ENCODE measurements around the gene TRANK1. TPM values are rescaled to one million over a fixed set of nuclear protein-coding genes. Genes with fewer than 3 reads are reported as not detected.

Gene TRANK1
- total and polyA plus RNA-seq, 10 donors, result 5.3 to 75.6 (median 54.2) TPM

DNA sequence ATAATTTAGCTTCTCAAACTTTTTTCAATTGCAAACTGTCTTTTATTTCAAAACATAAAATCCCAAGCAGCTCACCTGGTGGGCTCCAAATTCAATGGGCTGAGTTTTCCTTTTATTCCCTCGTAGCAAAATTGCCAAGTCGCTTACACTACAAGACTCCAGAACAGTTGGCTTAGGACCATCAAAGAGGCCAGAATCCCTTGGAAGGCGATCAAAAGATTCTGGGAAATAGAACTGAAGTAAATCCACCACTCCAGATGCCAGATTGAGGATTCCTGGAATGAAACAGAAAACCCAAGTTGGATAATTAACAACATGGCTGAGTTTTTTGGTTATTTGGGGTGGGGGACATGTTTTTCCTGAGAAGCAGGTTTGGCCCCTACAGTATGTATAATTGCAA is 92.8 kb downstream of the TRANK1 start:
- H3K27ac ChIP-seq, result no peak overlapping the region
- intact Hi-C loops (cut with DNase I; ENCODE audit: low total_unique reads), result no loop called here
- WGBS, 5 donors, result 88 to 95% (median 92%) methylated on average over 3 of the region's 3 CpGs
- no peak for DNase-seq
- TF ChIP-seq POLR2AphosphoS5 (IDR thresholded peaks at IDR 0.05) (no peak), POLR2A (IDR thresholded peaks at IDR 0.05) (no peak)
- TF ChIP-seq, protein P1, sequence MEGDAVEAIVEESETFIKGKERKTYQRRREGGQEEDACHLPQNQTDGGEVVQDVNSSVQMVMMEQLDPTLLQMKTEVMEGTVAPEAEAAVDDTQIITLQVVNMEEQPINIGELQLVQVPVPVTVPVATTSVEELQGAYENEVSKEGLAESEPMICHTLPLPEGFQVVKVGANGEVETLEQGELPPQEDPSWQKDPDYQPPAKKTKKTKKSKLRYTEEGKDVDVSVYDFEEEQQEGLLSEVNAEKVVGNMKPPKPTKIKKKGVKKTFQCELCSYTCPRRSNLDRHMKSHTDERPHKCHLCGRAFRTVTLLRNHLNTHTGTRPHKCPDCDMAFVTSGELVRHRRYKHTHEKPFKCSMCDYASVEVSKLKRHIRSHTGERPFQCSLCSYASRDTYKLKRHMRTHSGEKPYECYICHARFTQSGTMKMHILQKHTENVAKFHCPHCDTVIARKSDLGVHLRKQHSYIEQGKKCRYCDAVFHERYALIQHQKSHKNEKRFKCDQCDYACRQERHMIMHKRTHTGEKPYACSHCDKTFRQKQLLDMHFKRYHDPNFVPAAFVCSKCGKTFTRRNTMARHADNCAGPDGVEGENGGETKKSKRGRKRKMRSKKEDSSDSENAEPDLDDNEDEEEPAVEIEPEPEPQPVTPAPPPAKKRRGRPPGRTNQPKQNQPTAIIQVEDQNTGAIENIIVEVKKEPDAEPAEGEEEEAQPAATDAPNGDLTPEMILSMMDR (IDR thresholded peaks at IDR 0.05 in 8 of 11, conservative IDR thresholded peaks at IDR 0.05 in 3 of 11), result no peak
- H3K4me1 ChIP-seq, result no peaks in the 10 kb centered on the region
- no peak overlapping the region for H3K4me3 ChIP-seq
- H3K27me3 ChIP-seq (replicated peaks in 1 of 7), result no peaks in the 10 kb centered on the region
- peaks cover 3 to 100% (median 80%) of the 10 kb centered on the region in 6 donors for H3K36me3 ChIP-seq
- no peaks in the 10 kb centered on the region for H3K9me3 ChIP-seq

DNA sequence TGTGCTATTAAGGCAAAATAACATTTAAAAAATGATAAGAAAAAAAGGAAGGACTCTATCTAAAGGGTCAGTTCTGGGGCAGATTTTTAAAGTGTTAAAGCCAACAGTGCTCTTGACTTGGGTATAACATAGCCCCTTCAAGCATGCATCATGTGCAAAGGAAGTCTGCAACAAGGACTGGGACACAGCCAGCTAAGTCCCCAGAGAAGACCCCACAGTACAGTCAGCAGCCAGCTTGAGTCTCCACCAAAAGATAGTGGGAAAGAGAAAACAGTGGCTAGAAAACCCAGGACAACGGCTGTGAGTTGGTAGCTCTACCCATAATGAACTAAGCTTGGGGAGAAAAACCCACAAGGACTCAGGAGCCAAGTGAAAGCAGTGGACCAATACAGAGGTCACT is 94.1 kb downstream of the TRANK1 start:
- 95 to 100% (median 100%) methylated on average over 1 of the region's 1 CpG for WGBS, 5 donors
- peaks cover 7 to 100% (median 80%) of the 10 kb centered on the region in 6 donors for H3K36me3 ChIP-seq
- no peak overlapping the region for H3K27ac ChIP-seq
- intact Hi-C loops (cut with DNase I; ENCODE audit: low total_unique reads), result no loop called here
- no peaks in the 10 kb centered on the region for H3K9me3 ChIP-seq
- H3K4me3 ChIP-seq, result no peak overlapping the region
- DNase-seq, result no peak
- TF ChIP-seq, protein P1 (IDR thresholded peaks at IDR 0.05 in 8 of 11, conservative IDR thresholded peaks at IDR 0.05 in 3 of 11), result no peak
- no peak for TF ChIP-seq POLR2A (IDR thresholded peaks at IDR 0.05)
- no peak for TF ChIP-seq POLR2AphosphoS5 (IDR thresholded peaks at IDR 0.05)
- no peaks in the 10 kb centered on the region for H3K27me3 ChIP-seq (replicated peaks in 1 of 7)
- H3K4me1 ChIP-seq, result no peaks in the 10 kb centered on the region

DNA sequence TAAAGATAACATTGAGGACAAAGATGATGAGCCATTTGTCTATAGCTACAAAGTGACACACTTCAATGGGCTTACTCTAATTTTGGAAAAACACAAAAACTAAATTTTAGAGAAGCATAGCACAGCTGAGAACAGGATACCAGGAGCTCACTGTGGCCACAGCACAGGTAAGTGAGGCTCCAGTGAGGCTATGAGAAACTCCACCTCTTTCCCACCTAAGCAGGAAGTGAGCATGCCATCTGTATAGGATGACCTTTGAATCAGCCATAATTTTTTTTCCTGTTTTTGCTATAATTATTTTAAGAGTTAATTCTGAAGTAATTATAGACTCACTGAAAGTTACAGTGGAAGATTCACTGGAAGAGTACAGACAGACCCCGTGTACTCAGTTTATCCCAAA is 98.4 kb downstream of the TRANK1 start:
- Histone ChIP-seq H3K27me3 (replicated peaks in 1 of 7) (no peaks in the 10 kb centered on the region), H3K4me3 (no peak overlapping the region), H3K9me3 (peaks cover 0 to 9% (median 6%) of the 10 kb centered on the region in 8 donors), H3K36me3 (peaks cover 10 to 100% (median 84%) of the 10 kb centered on the region in 6 donors), H3K4me1 (peaks cover 0 to 14% (median 0%) of the 10 kb centered on the region in 6 donors), H3K27ac (no peak overlapping the region)
- 94 to 100% (median 95%) methylated on average over 1 of the region's 1 CpG for WGBS, 5 donors
- DNase-seq, result no peak
- TF ChIP-seq POLR2A (IDR thresholded peaks at IDR 0.05), result no peak
- TF ChIP-seq, protein P1 (IDR thresholded peaks at IDR 0.05 in 8 of 11, conservative IDR thresholded peaks at IDR 0.05 in 3 of 11), result no peak
- intact Hi-C loops (cut with DNase I; ENCODE audit: low total_unique reads), result no loop called here

DNA sequence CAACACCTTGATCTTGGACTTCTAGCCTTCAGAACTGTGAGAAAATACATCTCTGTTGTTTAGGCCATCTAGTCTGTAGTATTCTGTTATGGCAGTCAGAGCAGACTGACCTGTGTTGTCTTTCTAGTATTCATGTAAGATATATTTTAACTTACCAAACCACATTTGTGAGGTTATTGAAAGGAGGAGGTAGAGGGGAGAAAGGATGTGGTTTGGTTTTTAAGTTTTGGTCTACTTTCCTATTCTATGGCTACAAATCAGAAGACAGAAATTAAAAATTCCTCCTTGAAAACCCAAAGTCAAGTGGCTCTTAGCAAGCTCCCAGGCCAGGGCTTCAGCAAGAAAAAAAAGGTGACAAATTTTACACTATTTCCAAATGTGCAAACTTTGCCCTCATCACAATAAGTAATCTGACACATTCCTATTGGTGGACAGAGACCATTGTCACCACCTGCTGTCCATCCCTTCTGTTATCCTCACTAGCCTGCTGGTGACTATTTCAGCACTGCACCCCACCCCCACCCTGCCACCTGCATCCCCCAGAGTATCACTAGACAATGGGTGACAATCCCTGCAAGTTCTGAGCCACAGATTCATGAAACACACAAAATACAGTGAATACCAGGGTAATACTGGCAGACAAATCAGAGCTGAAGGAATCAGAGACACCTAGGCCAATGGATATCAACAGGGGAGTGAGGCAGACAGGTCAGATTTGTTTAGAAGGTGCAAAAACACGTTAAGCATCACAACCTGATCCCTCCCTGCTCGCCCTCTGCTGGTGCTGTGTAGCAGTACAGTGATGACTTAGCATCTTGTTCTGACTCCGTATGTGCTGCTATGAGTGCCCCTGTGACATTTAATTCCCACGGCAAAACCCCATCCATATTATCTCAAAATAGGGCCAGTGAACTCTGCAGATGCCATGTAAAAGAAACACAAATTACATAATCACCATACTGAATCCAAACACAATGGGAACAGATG is 101.5 kb downstream of the TRANK1 start:
- no peak overlapping the region for H3K4me3 ChIP-seq
- TF ChIP-seq, protein P1 (IDR thresholded peaks at IDR 0.05 in 8 of 11, conservative IDR thresholded peaks at IDR 0.05 in 3 of 11), result peak in 8 of 11 experiments; percentile 12 to 65 (median 38)
- TF ChIP-seq POLR2AphosphoS5 (IDR thresholded peaks at IDR 0.05), result no peak
- intact Hi-C loops (cut with DNase I; ENCODE audit: low total_unique reads), result no loop called here
- peaks cover 0 to 14% (median 0%) of the 10 kb centered on the region in 6 donors for H3K4me1 ChIP-seq
- DNase-seq, result no peak
- peaks cover 0 to 11% (median 8%) of the 10 kb centered on the region in 8 donors for H3K9me3 ChIP-seq
- peak overlapping the region in 1 of 8 donors; percentile 38 for H3K27ac ChIP-seq
- WGBS, 5 donors, result 62 to 72% (median 67%) methylated on average over 4 of the region's 4 CpGs
- no peaks in the 10 kb centered on the region for H3K27me3 ChIP-seq (replicated peaks in 1 of 7)
- peaks cover 10 to 100% (median 76%) of the 10 kb centered on the region in 6 donors for H3K36me3 ChIP-seq
